ENCODE results near the gene ZNF566. TPM values are rescaled to one million over a fixed set of nuclear protein-coding genes. Genes with fewer than 3 reads are reported as not detected.
A peak's percentile ranks its signal among the peaks of the same experiment; 100 is the strongest.

ZNF566 gene
- total and polyA plus RNA-seq, 2 of the 13 experiments (the other 11 are each of a cell fraction or from before 2014, with no cell fraction given), result 4.8 to 13.7 TPM

DNA sequence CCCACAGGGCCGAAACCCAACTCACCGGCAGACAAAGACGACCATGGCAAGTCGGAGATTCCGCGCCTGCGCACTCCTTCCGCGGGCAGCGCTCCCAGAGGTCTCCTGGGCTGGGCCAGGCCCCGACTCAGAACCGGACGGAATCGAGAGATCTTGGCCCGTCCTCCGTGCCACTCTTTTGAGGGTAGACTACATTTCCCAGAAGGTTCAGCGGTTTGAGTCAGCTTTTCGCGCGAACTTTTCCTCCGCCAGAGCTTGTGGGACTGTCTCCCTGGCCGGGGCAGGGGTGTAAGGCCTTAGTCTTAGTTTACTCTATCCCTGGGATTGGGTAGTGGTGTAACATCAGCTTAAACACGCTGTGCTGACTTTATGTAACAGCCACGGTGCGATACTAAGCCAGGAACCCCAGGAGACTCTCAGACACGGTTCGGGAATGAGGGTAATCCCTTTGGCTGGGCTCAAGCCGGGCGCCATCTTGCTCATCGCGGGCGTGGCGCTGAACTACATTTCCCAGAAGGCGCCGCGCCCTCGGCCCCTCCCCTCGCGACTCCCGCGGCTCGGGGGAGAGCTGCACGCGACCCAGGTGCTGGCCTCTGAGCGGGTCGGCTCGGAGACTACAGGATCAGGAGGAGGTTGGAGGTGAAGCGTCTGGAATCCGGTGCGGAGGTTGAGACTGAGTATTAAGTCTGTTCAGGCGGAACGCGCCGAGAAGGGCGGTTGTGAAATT, 39.0 kb upstream of the ZNF566 start, which contains the start of gene ZNF260 (continued):
- TF ChIP-seq ZBTB1 (CRISPR knock-in tag; IDR thresholded peaks at IDR 0.05; ENCODE audit: borderline replicate concordance), result no peak
- peak; percentile 76; the same call in 1 of the 2 replicates for TF ChIP-seq KDM5B (CRISPR knock-in tag; IDR thresholded peaks at IDR 0.05; ENCODE audit: borderline replicate concordance)
- no peak for TF ChIP-seq SRSF4 (IDR thresholded peaks at IDR 0.05; ENCODE audit: low read depth, low read length, poor library complexity, severe bottlenecking)
- no peak for TF ChIP-seq CEBPZ (IDR thresholded peaks at IDR 0.05; ENCODE audit: low read length)
- TF ChIP-seq, protein P1, sequence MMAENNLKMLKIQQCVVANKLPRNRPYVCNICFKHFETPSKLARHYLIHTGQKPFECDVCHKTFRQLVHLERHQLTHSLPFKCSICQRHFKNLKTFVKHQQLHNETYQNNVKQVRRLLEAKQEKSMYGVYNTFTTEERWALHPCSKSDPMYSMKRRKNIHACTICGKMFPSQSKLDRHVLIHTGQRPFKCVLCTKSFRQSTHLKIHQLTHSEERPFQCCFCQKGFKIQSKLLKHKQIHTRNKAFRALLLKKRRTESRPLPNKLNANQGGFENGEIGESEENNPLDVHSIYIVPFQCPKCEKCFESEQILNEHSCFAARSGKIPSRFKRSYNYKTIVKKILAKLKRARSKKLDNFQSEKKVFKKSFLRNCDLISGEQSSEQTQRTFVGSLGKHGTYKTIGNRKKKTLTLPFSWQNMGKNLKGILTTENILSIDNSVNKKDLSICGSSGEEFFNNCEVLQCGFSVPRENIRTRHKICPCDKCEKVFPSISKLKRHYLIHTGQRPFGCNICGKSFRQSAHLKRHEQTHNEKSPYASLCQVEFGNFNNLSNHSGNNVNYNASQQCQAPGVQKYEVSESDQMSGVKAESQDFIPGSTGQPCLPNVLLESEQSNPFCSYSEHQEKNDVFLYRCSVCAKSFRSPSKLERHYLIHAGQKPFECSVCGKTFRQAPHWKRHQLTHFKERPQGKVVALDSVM (CRISPR knock-in tag; IDR thresholded peaks at IDR 0.05), result 0 out of 2 replicates have a peak, but pooled peaks have one; percentile 10
- peak; percentile 13; the same call in 1 of the 2 replicates for TF ChIP-seq STAG1 (CRISPR knock-in tag; IDR thresholded peaks at IDR 0.05)
- TF ChIP-seq, protein P2, sequence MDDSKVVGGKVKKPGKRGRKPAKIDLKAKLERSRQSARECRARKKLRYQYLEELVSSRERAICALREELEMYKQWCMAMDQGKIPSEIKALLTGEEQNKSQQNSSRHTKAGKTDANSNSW (CRISPR knock-in tag; IDR thresholded peaks at IDR 0.05; ENCODE audit: borderline replicate concordance), result peak; percentile 56; the same call in 1 of the 2 replicates
- TF ChIP-seq THRA (CRISPR knock-in tag; IDR thresholded peaks at IDR 0.05; ENCODE audit: borderline replicate concordance), result peak; percentile 20; the same call in 1 of the 2 replicates
- TF ChIP-seq HOXA5 (CRISPR knock-in tag; IDR thresholded peaks at IDR 0.05), result peak; percentile 61
- TF ChIP-seq ZNF326 (CRISPR knock-in tag; IDR thresholded peaks at IDR 0.05; ENCODE audit: borderline replicate concordance), result no peak
- TF ChIP-seq GPN1 (CRISPR knock-in tag; IDR thresholded peaks at IDR 0.05; ENCODE audit: borderline replicate concordance), result no peak
- TF ChIP-seq DMTF1 (CRISPR knock-in tag; IDR thresholded peaks at IDR 0.05), result no peak
- peak; percentile 83; the same call in 1 of the 2 replicates for TF ChIP-seq TAF1 (CRISPR knock-in tag; IDR thresholded peaks at IDR 0.05)
- peak; percentile 72 for TF ChIP-seq FOSL2 (CRISPR knock-in tag; IDR thresholded peaks at IDR 0.05)
- no peak for TF ChIP-seq ZNF431 (CRISPR knock-in tag; IDR thresholded peaks at IDR 0.05; ENCODE audit: borderline replicate concordance, low read depth)
- TF ChIP-seq HNRNPUL1 (IDR thresholded peaks at IDR 0.05; ENCODE audit: low read depth, low read length), result no peak
- no peak for TF ChIP-seq ZNF550 (CRISPR knock-in tag; IDR thresholded peaks at IDR 0.05; ENCODE audit: borderline replicate concordance)
